ENCODE data around the gene SNRK. TPM values are rescaled to one million over a fixed set of nuclear protein-coding genes. Genes with fewer than 3 reads are reported as not detected.

The SNRK gene
- total RNA-seq, 1 experiment from 2014 or later = 7.3 TPM

DNA sequence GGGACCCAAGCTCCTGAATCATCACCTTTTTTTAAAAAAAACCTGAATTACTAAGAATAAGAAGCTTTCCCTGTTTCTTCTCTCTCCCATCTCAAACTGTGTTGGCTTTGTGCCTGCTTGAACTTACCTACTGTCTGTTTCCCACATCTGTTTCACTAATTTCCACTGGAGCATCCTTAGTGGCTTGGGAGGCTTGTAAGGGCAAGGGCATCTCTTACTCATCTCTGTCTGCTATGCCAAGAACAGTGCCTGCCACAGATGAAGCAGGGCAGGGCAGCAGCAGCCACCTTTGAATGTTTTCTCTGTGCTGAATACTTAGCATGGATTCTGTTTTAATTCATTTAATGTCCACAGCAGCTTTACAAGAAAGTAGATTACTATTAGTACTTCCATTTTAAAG is 42.3 kb downstream of the SNRK start:
- H3K36me3 ChIP-seq (ENCODE audit: insufficient read depth, low read length, poor library complexity, severe bottlenecking) = no peaks in the 10 kb centered on the region
- BruUV-seq (replicated peaks) = no TSS peak
- no peak overlapping the region for H3K27ac ChIP-seq (ENCODE audit: low read depth, low read length, poor library complexity, severe bottlenecking)
- POLR2A ChIA-PET (ENCODE audit: low non-redundant PET) = no interaction called here
- no peaks in the 10 kb centered on the region for H3K27me3 ChIP-seq (replicated peaks; ENCODE audit: insufficient read depth, low read depth, low read length, poor library complexity)
- TF ChIP-seq CTCF (conservative IDR thresholded peaks at IDR 0.05; ENCODE audit: low read depth, low read length) = no peak
- TF ChIP-seq EZH2 (IDR thresholded peaks at IDR 0.05; ENCODE audit: borderline replicate concordance, low read depth, low read length, poor library complexity, severe bottlenecking) = no peak
- H3K4me1 ChIP-seq (ENCODE audit: insufficient read depth, low read length, poor library complexity, severe bottlenecking) = no peaks in the 10 kb centered on the region
- intact Hi-C loops (cut with micrococcal nuclease; ENCODE audit: unreplicated experiment) = no loop called here
- H3K9me3 ChIP-seq (ENCODE audit: low read depth, low read length, poor library complexity, severe bottlenecking) = no peaks in the 10 kb centered on the region
- H3K4me3 ChIP-seq (ENCODE audit: low read depth, low read length, poor library complexity, severe bottlenecking) = no peak overlapping the region
- CTCF ChIA-PET = no interaction called here
- no peak for DNase-seq (ENCODE audit: low spot score)

DNA sequence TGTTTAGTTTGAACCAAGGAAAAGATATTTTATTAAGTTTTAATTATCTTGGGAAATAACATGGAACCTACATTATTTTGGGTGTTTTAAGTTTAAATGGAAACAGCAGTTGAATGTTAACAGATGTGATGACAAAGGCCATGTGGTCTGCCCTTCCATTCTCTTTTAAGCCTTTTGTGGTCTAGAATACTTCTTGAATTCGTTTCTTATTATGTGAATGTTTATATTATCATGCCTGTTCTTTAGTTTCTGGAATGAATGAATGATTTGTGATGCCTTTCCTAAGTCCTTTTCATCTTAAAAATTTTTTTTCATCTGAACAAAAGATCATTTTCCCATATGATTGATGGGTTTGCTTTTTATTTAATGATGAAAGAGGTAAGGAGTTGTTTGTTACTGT is 44.6 kb downstream of the SNRK start:
- TF ChIP-seq EZH2 (IDR thresholded peaks at IDR 0.05; ENCODE audit: borderline replicate concordance, low read depth, low read length, poor library complexity, severe bottlenecking) (no peak), CTCF (conservative IDR thresholded peaks at IDR 0.05; ENCODE audit: low read depth, low read length) (no peak)
- intact Hi-C loops (cut with micrococcal nuclease; ENCODE audit: unreplicated experiment) = no loop called here
- ChIA-PET CTCF (no interaction called here), POLR2A (ENCODE audit: low non-redundant PET) (no interaction called here)
- Histone ChIP-seq H3K4me3 (ENCODE audit: low read depth, low read length, poor library complexity, severe bottlenecking) (no peak overlapping the region), H3K36me3 (ENCODE audit: insufficient read depth, low read length, poor library complexity, severe bottlenecking) (peaks cover 3% of the 10 kb centered on the region), H3K4me1 (ENCODE audit: insufficient read depth, low read length, poor library complexity, severe bottlenecking) (no peaks in the 10 kb centered on the region), H3K9me3 (ENCODE audit: low read depth, low read length, poor library complexity, severe bottlenecking) (no peaks in the 10 kb centered on the region), H3K27me3 (replicated peaks; ENCODE audit: insufficient read depth, low read depth, low read length, poor library complexity) (no peaks in the 10 kb centered on the region), H3K27ac (ENCODE audit: low read depth, low read length, poor library complexity, severe bottlenecking) (no peak overlapping the region)
- no TSS peak for BruUV-seq (replicated peaks)
- no peak for DNase-seq (ENCODE audit: low spot score)

GRCh38 chr3:43331381-43331780 is 45.0 kb downstream of the SNRK start:
- intact Hi-C loops (cut with micrococcal nuclease; ENCODE audit: unreplicated experiment) = no loop called here
- POLR2A ChIA-PET (ENCODE audit: low non-redundant PET) = no interaction called here
- Histone ChIP-seq H3K27me3 (replicated peaks; ENCODE audit: insufficient read depth, low read depth, low read length, poor library complexity) (no peaks in the 10 kb centered on the region), H3K4me1 (ENCODE audit: insufficient read depth, low read length, poor library complexity, severe bottlenecking) (no peaks in the 10 kb centered on the region), H3K36me3 (ENCODE audit: insufficient read depth, low read length, poor library complexity, severe bottlenecking) (peaks cover 3% of the 10 kb centered on the region), H3K4me3 (ENCODE audit: low read depth, low read length, poor library complexity, severe bottlenecking) (no peak overlapping the region), H3K9me3 (ENCODE audit: low read depth, low read length, poor library complexity, severe bottlenecking) (no peaks in the 10 kb centered on the region), H3K27ac (ENCODE audit: low read depth, low read length, poor library complexity, severe bottlenecking) (no peak overlapping the region)
- DNase-seq (ENCODE audit: low spot score) = no peak
- TF ChIP-seq CTCF (conservative IDR thresholded peaks at IDR 0.05; ENCODE audit: low read depth, low read length) (no peak), EZH2 (IDR thresholded peaks at IDR 0.05; ENCODE audit: borderline replicate concordance, low read depth, low read length, poor library complexity, severe bottlenecking) (no peak)
- no TSS peak for BruUV-seq (replicated peaks)
- CTCF ChIA-PET = no interaction called here

All from A673 (cell line).